Retinal pigment epithelial cell (primary cell): ENCODE data around the gene CGA.

Source experiments
- DNase-seq: peaks from one replicate; pipeline ENCODE4 v3.0.0-alpha.2; 2010; ENCODE audit warnings: low read depth
- H3K4me3 ChIP-seq: 2 replicates; pipeline ENCODE4 v1.5.1; 2011; ENCODE audit warnings: mild to moderate bottlenecking, low read length, control low read depth, moderate library complexity
- CTCF ChIP-seq: conservative IDR thresholded peaks from 2 replicates; pipeline ENCODE4 v1.5.1; 2011; ENCODE audit warnings: low read depth, low read length, control low read depth, inconsistent platforms

The CGA gene

GRCh38 chr6:87054143-87054833, 40.6 kb downstream of the CGA start:
- DNase-seq = no peak

GRCh38 chr6:87053312-87053711, 41.6 kb downstream of the CGA start:
- TF ChIP-seq CTCF = no peak
- H3K4me3 ChIP-seq = no peak overlapping the region
- DNase-seq = no peak

More at GRCh38 chr6:87054143-87054833, 40.6 kb downstream of the CGA start:
- TF ChIP-seq CTCF = no peak
- no peak overlapping the region for H3K4me3 ChIP-seq

- peak; percentile 12 for DNase-seq
- no peak for TF ChIP-seq CTCF
- H3K4me3 ChIP-seq = no peak overlapping the region
Measured at GRCh38 chr6:87049779-87050178, 45.1 kb downstream of the CGA start.

- H3K4me3 ChIP-seq = no peak overlapping the region
- no peak for TF ChIP-seq CTCF
- no peak for DNase-seq
Measured at GRCh38 chr6:87045521-87046075, 49.3 kb downstream of the CGA start.

- TF ChIP-seq CTCF = no peak
- no peak for DNase-seq
- H3K4me3 ChIP-seq = no peak overlapping the region
Measured at GRCh38 chr6:87040729-87041128, 54.2 kb downstream of the CGA start.
